ENCODE data around the gene MEGF9.
"Not testable (repeated sequence)": the region's sequence is repeated elsewhere in the genome, so short reads cannot be mapped to it uniquely, and the experiment has no call there.

The MEGF9 gene

GRCh38 chr9:120570296-120570695 is 144.0 kb downstream of the MEGF9 start:
- DNase-seq, result no peak

GRCh38 chr9:120569556-120569955 is 144.7 kb downstream of the MEGF9 start:
- DNase-seq, result no peak

GRCh38 chr9:120568816-120569215 is 145.5 kb downstream of the MEGF9 start:
- no peak for DNase-seq

GRCh38 chr9:120567874-120568273 is 146.4 kb downstream of the MEGF9 start:
- no peak for DNase-seq

- DNase-seq, result no peak
These were observed 147.2 kb downstream of the MEGF9 start for GRCh38 chr9:120567081-120567480.

GRCh38 chr9:120564589-120564988 is 149.7 kb downstream of the MEGF9 start:
- DNase-seq, result no peak

GRCh38 chr9:120562861-120563443 is 151.3 kb downstream of the MEGF9 start:
- no peak for DNase-seq

GRCh38 chr9:120561709-120562108 is 152.6 kb downstream of the MEGF9 start:
- DNase-seq, result no peak

GRCh38 chr9:120559546-120559945 is 154.7 kb downstream of the MEGF9 start:
- DNase-seq, result no peak

- DNase-seq, result no peak
These were observed 155.8 kb downstream of the MEGF9 start for GRCh38 chr9:120558454-120558853.

GRCh38 chr9:120557205-120557604 is 157.1 kb downstream of the MEGF9 start:
- no peak for DNase-seq

GRCh38 chr9:120556775-120557174 is 157.5 kb downstream of the MEGF9 start:
- no peak for DNase-seq

GRCh38 chr9:120555839-120556238 is 158.4 kb downstream of the MEGF9 start:
- no peak for DNase-seq

GRCh38 chr9:120552210-120552704 is 162.0 kb downstream of the MEGF9 start:
- DNase-seq, result not testable (repeated sequence)
